K562 (cell line): ENCODE data around the gene EFNA1. TPM values are rescaled to one million over a fixed set of nuclear protein-coding genes. Genes with fewer than 3 reads are reported as not detected.

Experiments used
- ATAC-seq: fragments of 200-7000 bp; cut with Tn5 transposase; 3 replicates; pipeline ENCODE4 v1.9.1; 2020; ENCODE audit warnings: moderate library complexity
- BruUV-seq: library from RNA; stranded (reverse); fragments of 400-500 nt; replicated peaks from 2 replicates; lab custom pipeline; 2021; lab: Mats Ljungman, UMichigan
- CTCF ChIA-PET: fragments of 300-600 bp; formaldehyde crosslinking; extraction: SDS; loops from one replicate; lab custom pipeline; 2021; ENCODE audit warnings: low intra/inter-chr PET ratio; lab: Yijun Ruan, JAX
- POLR2A ChIA-PET: fragments of 300-600, 350-650 bp; sonication (Branson Sonifier 250); formaldehyde crosslinking; extraction: SDS; loops from one replicate; lab custom pipeline; 2021; ENCODE audit warnings: antibody characterized with exemption, inconsistent platforms; lab: Yijun Ruan, JAX
- DNase-seq, 4 experiments: peaks; one replicate each; pipeline versions ENCODE4 v3.0.0 to v3.0.0-alpha.2; 2011 to 2018; ENCODE audit warnings: low spot score in 3 of 4, mixed read lengths in 3 of 4; ENCODE audit errors: extremely low read depth in 1 of 4
- FAIRE-seq: peaks from 2 replicates; lab custom pipeline; 2011; peaks lifted over from hg19 to GRCh38; lab: Jason Lieb, UNC
- H2AFZ ChIP-seq: 2 replicates; pipeline ENCODE4 v1.6.0; 2011; ENCODE audit warnings: low read depth, low read length, control low read depth, inconsistent platforms
- H3K27ac ChIP-seq: fragments of 200-600 bp; 3 replicates; pipeline ENCODE4 v1.8.0; 2011; ENCODE audit warnings: low read depth, mild to moderate bottlenecking, control low read depth, inconsistent platforms, low read length, moderate library complexity, mixed read lengths; ENCODE audit errors: extremely low read depth
- H3K27me3 ChIP-seq, 2 experiments: fragments of 300-600 bp in 1 of 2; 2 replicates in 1 of 2; 3 replicates in 1 of 2; pipeline versions ENCODE4 v1.6.0 to v1.8.0; 2011; ENCODE audit warnings: inconsistent platforms in 2 of 2, low read length in 2 of 2, mild to moderate bottlenecking in 1 of 2, mixed read lengths in 1 of 2, moderate library complexity in 1 of 2; ENCODE audit not compliant: control insufficient read depth in 2 of 2, insufficient read depth in 2 of 2
- H3K36me3 ChIP-seq: fragments of 300-600 bp; 3 replicates; pipeline ENCODE4 v1.8.0; 2011; ENCODE audit warnings: mild to moderate bottlenecking, low read length, inconsistent platforms; ENCODE audit not compliant: control insufficient read depth, insufficient read depth
- H3K4me1 ChIP-seq, 2 experiments: fragments of 200-600 bp in 1 of 2; replicated peaks in 1 of 2; 2 replicates in 1 of 2; 3 replicates in 1 of 2; pipeline versions ENCODE4 v1.5.1 to v1.8.0; 2011; ENCODE audit warnings: inconsistent platforms in 2 of 2, low read length in 2 of 2, mild to moderate bottlenecking in 1 of 2, mixed read lengths in 1 of 2, moderate library complexity in 1 of 2; ENCODE audit not compliant: control insufficient read depth in 2 of 2, insufficient read depth in 2 of 2
- H3K4me2 ChIP-seq: 2 replicates; pipeline ENCODE4 v1.6.1; 2011; ENCODE audit warnings: low read length, control low read depth, inconsistent platforms, mixed read lengths; ENCODE audit not compliant: insufficient read depth
- H3K4me3 ChIP-seq: fragments of 200-600 bp; sonication (generic), shearing (Covaris generic); 2 replicates; pipeline ENCODE4 v1.5.1; 2016; ENCODE audit warnings: control low read depth, inconsistent platforms
- H3K79me2 ChIP-seq: fragments of 200-600 bp; 3 replicates; pipeline ENCODE4 v1.8.0; 2011; ENCODE audit warnings: low read length, inconsistent platforms; ENCODE audit not compliant: control insufficient read depth, insufficient read depth
- H3K9ac ChIP-seq, 2 experiments: 2 replicates each; pipeline versions ENCODE4 v1.6.0 to v1.6.1; 2011; ENCODE audit warnings: low read depth in 2 of 2, low read length in 2 of 2, control low read depth in 1 of 2, inconsistent platforms in 1 of 2, mild to moderate bottlenecking in 1 of 2, mixed read lengths in 1 of 2; ENCODE audit not compliant: insufficient read depth in 1 of 2
- H3K9me1 ChIP-seq: one replicate; pipeline ENCODE4 v1.6.0; 2011; ENCODE audit warnings: inconsistent platforms, mild to moderate bottlenecking, low read length, moderate library complexity; ENCODE audit not compliant: control insufficient read depth, insufficient read depth
- H3K9me3 ChIP-seq: replicated peaks from 2 replicates; pipeline ENCODE4 v1.5.1; 2011; ENCODE audit warnings: low read depth, low read length, inconsistent platforms; ENCODE audit not compliant: control insufficient read depth, insufficient read depth
- H4K20me1 ChIP-seq: replicated peaks from 2 replicates; pipeline ENCODE4 v1.6.1; 2011; ENCODE audit warnings: low read length, inconsistent platforms, mixed read lengths; ENCODE audit not compliant: control insufficient read depth, insufficient read depth
- ATF3 ChIP-seq, 2 experiments: fragments of 450-650 bp in 1 of 2; sonication (generic) in 1 of 2; formaldehyde crosslinking in 1 of 2; IDR thresholded peaks in 1 of 2; conservative IDR thresholded peaks in 1 of 2; 2 replicates each; pipeline versions ENCODE4 v1.6.1 to v1.8.1; 2016 to 2023; ENCODE audit warnings: mild to moderate bottlenecking in 2 of 2, moderate library complexity in 2 of 2, inconsistent platforms in 1 of 2, missing genetic modification reagents in 1 of 2
- CBX5 ChIP-seq: IDR thresholded peaks from 2 replicates; pipeline ENCODE4 v1.6.1; 2014; ENCODE audit warnings: low read depth, borderline replicate concordance
- CEBPB ChIP-seq: fragments of 450-650 bp; IDR thresholded peaks from 2 replicates; pipeline ENCODE4 v1.6.1; 2016; ENCODE audit warnings: missing genetic modification characterization, missing compliant biosample characterization
- CEBPG ChIP-seq, 3 experiments: fragments of 200-800 bp in 1 of 3; sonication (Bioruptor generic) in 1 of 3; sonication (generic) in 1 of 3; formaldehyde crosslinking in 1 of 3; IDR thresholded peaks in 2 of 3; conservative IDR thresholded peaks in 1 of 3; 2 replicates each; pipeline versions ENCODE4 v1.6.1 to v1.8.0; 2016 to 2022; ENCODE audit warnings: missing compliant biosample characterization in 2 of 3, missing genetic modification characterization in 2 of 3, mild to moderate bottlenecking in 1 of 3, missing genetic modification reagents in 1 of 3
- DACH1 ChIP-seq: fragments of 450-650 bp; IDR thresholded peaks from 2 replicates; pipeline ENCODE4 v1.6.1; 2018; ENCODE audit not compliant: partially characterized antibody
- ESRRA ChIP-seq: fragments of 450-650 bp; IDR thresholded peaks from 2 replicates; pipeline ENCODE4 v1.6.1; 2014; ENCODE audit warnings: low read depth, mild to moderate bottlenecking, moderate library complexity, borderline replicate concordance
- KDM4B ChIP-seq, 2 experiments: fragments of 450-650 bp in 1 of 2; sonication (generic) in 1 of 2; IDR thresholded peaks; 2 replicates each; pipeline ENCODE4 v1.6.1; 2016 to 2017; ENCODE audit warnings: borderline replicate concordance in 2 of 2, antibody characterized with exemption in 1 of 2, low read depth in 1 of 2, mild to moderate bottlenecking in 1 of 2
- MIER1 ChIP-seq: fragments of 450-650 bp; IDR thresholded peaks from 2 replicates; pipeline ENCODE4 v1.6.1; 2016; ENCODE audit warnings: antibody characterized with exemption, mild to moderate bottlenecking, low read depth
- RFX1 ChIP-seq: fragments of 450-650 bp; IDR thresholded peaks from 2 replicates; pipeline ENCODE4 v1.6.1; 2016; ENCODE audit warnings: mild to moderate bottlenecking, moderate library complexity
- SMC3 ChIP-seq: conservative IDR thresholded peaks from 2 replicates; pipeline ENCODE4 v1.6.1; 2011; ENCODE audit warnings: low read depth, low read length, improper control_type of control experiment; ENCODE audit not compliant: insufficient read depth
- TFAP4 ChIP-seq: sonication (generic); formaldehyde crosslinking; IDR thresholded peaks from 2 replicates; pipeline ENCODE4 v1.8.0; 2022; ENCODE audit warnings: missing genetic modification reagents, mild to moderate bottlenecking, moderate library complexity, borderline replicate concordance
- TRIM24 ChIP-seq, 2 experiments: fragments of 450-650 bp; IDR thresholded peaks; 2 replicates each; pipeline ENCODE4 v1.6.1; 2016
- ZBTB33 ChIP-seq: sonication (generic); formaldehyde crosslinking; IDR thresholded peaks from 2 replicates; pipeline ENCODE4 v1.8.1; 2023; ENCODE audit warnings: mild to moderate bottlenecking, missing genetic modification reagents
- ZBTB7A ChIP-seq: IDR thresholded peaks from 2 replicates; pipeline ENCODE4 v1.6.1; 2011; ENCODE audit warnings: low read depth, mild to moderate bottlenecking, low read length, moderate library complexity, borderline replicate concordance; ENCODE audit not compliant: control insufficient read depth
- ZNF232 ChIP-seq: sonication (generic); formaldehyde crosslinking; IDR thresholded peaks from 2 replicates; pipeline ENCODE4 v1.8.0; 2022; ENCODE audit warnings: mild to moderate bottlenecking, missing genetic modification reagents
- ZNF695 ChIP-seq: fragments of 450-650 bp; formaldehyde crosslinking; IDR thresholded peaks from 2 replicates; pipeline ENCODE4 v1.4.0; 2020; ENCODE audit warnings: mild to moderate bottlenecking, moderate library complexity
- WGBS: fragments of 100-300 bp; shearing (Covaris generic); methylation state at CpG from one replicate; pipeline ENCODE4 v1.1.6; 2016; ENCODE audit warnings: low coverage, mixed read lengths; ENCODE audit not compliant: insufficient coverage; ENCODE audit errors: missing lambda C conversion rate; 5-methylcytosine and 5-hydroxymethylcytosine counted together
- in situ Hi-C: fragments of 300-500 bp; cut with MboI; formaldehyde crosslinking; loops from 4 replicates; pipeline ENCODE4 v1.15.0; 2018; ENCODE audit warnings: inconsistent platforms, mixed read lengths
- intact Hi-C: fragments of 100-400 bp; cut with micrococcal nuclease; formaldehyde crosslinking; loops from 2 replicates; pipeline ENCODE4 v1.14.2; 2022
- polyA plus RNA-seq, 8 experiments: library from polyadenylated mRNA; depleted of rRNA in 4 of 8; stranded (reverse) in 5 of 8; unstranded in 3 of 8; fragments of >200 nt; fragmentation: Nextera tagmentation in 2 of 8; fragmentation: Illumina TruSeq in 1 of 8; extraction: Ambion mirVana in 2 of 8; extraction: Trizol in 1 of 8; gene quantifications; 2 replicates each; pipeline versions ENCODE4 v1.2.1 to v1.2.3, GENCODE V29; 2011 to 2014; ENCODE audit warnings: inconsistent platforms in 1 of 8, missing spikeins in 1 of 8
- total RNA-seq, 7 experiments: library from RNA; depleted of rRNA in 6 of 7; stranded (reverse); fragments of >200 nt in 6 of 7; fragmentation: Illumina TruSeq in 2 of 7; extraction: Trizol in 2 of 7; gene quantifications; 2 replicates each; pipeline versions ENCODE4 v1.2.1 to v1.2.3, GENCODE V29; 2011 to 2021; ENCODE audit warnings: low replicate concordance in 1 of 7

The EFNA1 gene
- total and polyA plus RNA-seq, 9 of the 15 experiments (the other 6 are each of a cell fraction or from before 2014, with no cell fraction given), result 2.1 to 9.3 (median 3.0) TPM

GRCh38 chr1:155178441-155179111 is 50.9 kb downstream of the EFNA1 start:
- Histone ChIP-seq H3K9ac (peak overlapping the region in 1 of 2 experiments; percentile 77; a peak in 2 of 4 replicates), H2AFZ (peak overlapping the region; percentile 20; the same call in 1 of the 2 replicates), H3K4me2 (no peak overlapping the region), H3K79me2 (no peaks in the 10 kb centered on the region), H3K36me3 (no peaks in the 10 kb centered on the region), H3K9me3 (no peaks in the 10 kb centered on the region), H3K4me1 (peaks cover 12 to 61% of the 10 kb centered on the region in 2 experiments; a peak in 4 of 5 replicates), H3K4me3 (no peak overlapping the region), H3K27me3 (no peaks in the 10 kb centered on the region), H4K20me1 (no peaks in the 10 kb centered on the region), H3K27ac (no peak overlapping the region), H3K9me1 (no peaks in the 10 kb centered on the region)
- CTCF ChIA-PET, result interaction anchor here (0.8 kb wide), 1 partner anchor 408 kb away, joined by 3 read pairs; no protein-coding TSS in a partner anchor
- DNase-seq (peak in 3 of 4 experiments; percentile 41 to 50 (median 48)), FAIRE-seq (no peak), ATAC-seq (no peak)
- WGBS, result 52% methylated on average over 16 of the region's 30 CpGs
- BruUV-seq, result no TSS peak
- in situ Hi-C loops (no loop called here), intact Hi-C loops (loop anchor here (1.0 kb wide), 1 partner anchor 14 kb away; no protein-coding TSS in a partner anchor)
- POLR2A ChIA-PET, result interaction anchor here (1.1 kb wide), 1 partner anchor 11 kb away, joined by 4 read pairs; no protein-coding TSS in a partner anchor
- TF ChIP-seq DACH1 (peak; percentile 17), ZNF232 (no peak), CBX5 (no peak), RFX1 (no peak), CEBPB (tag) (peak; percentile 96), TRIM24 (IDR thresholded peaks at IDR 0.05) (peak; percentile 60 to 67; a peak in 2 of 4 replicates), TFAP4 (CRISPR knock-in tag) (no peak), KDM4B (IDR thresholded peaks at IDR 0.05; ENCODE audit: borderline replicate concordance in 2 of 2, low read depth in 1 of 2) (no peak), ESRRA (peak; percentile 96), ZBTB33 (CRISPR knock-in tag) (0 out of 2 replicates have a peak, but pooled peaks have one; percentile 13), SMC3 (no peak), ATF3 (IDR thresholded peaks at IDR 0.05) (peak; percentile 35; the same call in 1 of the 2 replicates), ATF3 (CRISPR knock-in tag; conservative IDR thresholded peaks at IDR 0.05) (no peak), MIER1 (no peak), CEBPG (CRISPR knock-in tag; IDR thresholded peaks at IDR 0.05) (peak; percentile 84), CEBPG (tag; conservative IDR thresholded peaks at IDR 0.05 in 1 of 2, IDR thresholded peaks at IDR 0.05 in 1 of 2) (peak; percentile 28 to 80; a peak in 2 of 4 replicates), ZBTB7A (peak; percentile 29; the same call in 1 of the 2 replicates), ZNF695 (CRISPR knock-in tag) (no peak)
